Breast epithelium (tissue), 3 donors: ENCODE measurements around the gene GADL1.

Source experiments
- CTCF ChIP-seq, 3 donors: fragments of 450-650 bp; IDR thresholded peaks; one replicate each; pipeline ENCODE4 v1.5.1; 2016 to 2017; ENCODE audit warnings: antibody characterized with exemption in 3 of 3, mild to moderate bottlenecking in 3 of 3, moderate library complexity in 3 of 3
- POLR2A ChIP-seq: fragments of 450-650 bp; IDR thresholded peaks from one replicate; pipeline ENCODE4 v1.6.1; 2016; ENCODE audit warnings: antibody characterized with exemption, mild to moderate bottlenecking, moderate library complexity

- TF ChIP-seq CTCF (IDR thresholded peaks at IDR 0.05) (no peak), POLR2A (no peak)
These were observed 48.9 kb downstream of the GADL1 start for GRCh38 chr3:30845606-30846005.
